IMR-90 (cell line): ENCODE results near the gene CNTN4. TPM values are rescaled to one million over a fixed set of nuclear protein-coding genes. Genes with fewer than 3 reads are reported as not detected.

Experiments used
- ATAC-seq: fragments of 200-7000 bp; cut with Tn5 transposase; 2 replicates; pipeline ENCODE4 v1.9.1; 2020; ENCODE audit warnings: low read depth, mild to moderate bottlenecking, moderate library complexity
- BruUV-seq: library from RNA; stranded (reverse); fragments of 400-500 nt; replicated peaks from 2 replicates; lab custom pipeline; 2021; lab: Mats Ljungman, UMichigan
- CTCF ChIA-PET: fragments of 300-600 bp; formaldehyde crosslinking; extraction: SDS; loops from one replicate; lab custom pipeline; 2021; ENCODE audit warnings: antibody characterized with exemption; lab: Yijun Ruan, JAX
- POLR2A ChIA-PET: fragments of 300-600 bp; sonication (Branson Sonifier 250); formaldehyde crosslinking; loops from one replicate; lab custom pipeline; 2022; ENCODE audit warnings: antibody characterized with exemption; ENCODE audit not compliant: unreplicated experiment; lab: Charles Lee
- DNase-seq: peaks from one replicate; pipeline ENCODE4 v3.0.0; 2013
- H2AFZ ChIP-seq: replicated peaks from 2 replicates; pipeline ENCODE3; 2013; ENCODE audit warnings: low read length, mild to moderate bottlenecking; ENCODE audit not compliant: poor library complexity
- H2AK5ac ChIP-seq: 2 replicates; pipeline ENCODE4 v1.6.1; 2013; ENCODE audit warnings: low read depth, low read length, inconsistent platforms
- H2AK9ac ChIP-seq: replicated peaks from 2 replicates; pipeline ENCODE3; 2013; ENCODE audit warnings: mild to moderate bottlenecking, low read depth, low read length, moderate library complexity; ENCODE audit not compliant: poor library complexity
- H2BK120ac ChIP-seq: 2 replicates; pipeline ENCODE4 v1.6.1; 2013; ENCODE audit warnings: low read depth, low read length, inconsistent platforms
- H2BK15ac ChIP-seq: 3 replicates; pipeline ENCODE4 v1.6.1; 2013; ENCODE audit warnings: low read depth, low read length, inconsistent platforms
- H2BK20ac ChIP-seq: 2 replicates; pipeline ENCODE4 v1.6.1; 2013; ENCODE audit warnings: low read depth, mild to moderate bottlenecking, inconsistent platforms, low read length, moderate library complexity
- H2BK5ac ChIP-seq: 2 replicates; pipeline ENCODE4 v1.6.1; 2013; ENCODE audit warnings: mild to moderate bottlenecking, low read depth, low read length, inconsistent platforms; ENCODE audit not compliant: poor library complexity, severe bottlenecking
- H3K14ac ChIP-seq: replicated peaks from 2 replicates; pipeline ENCODE4 v1.6.1; 2013; ENCODE audit warnings: low read depth, low read length, inconsistent platforms
- H3K18ac ChIP-seq: 2 replicates; pipeline ENCODE4 v1.6.1; 2013; ENCODE audit warnings: low read depth, low read length, control low read depth
- H3K23ac ChIP-seq: 2 replicates; pipeline ENCODE4 v1.6.1; 2013; ENCODE audit warnings: low read depth, low read length, inconsistent platforms
- H3K27ac ChIP-seq: 2 replicates; pipeline ENCODE4 v1.5.1; 2013; ENCODE audit warnings: mild to moderate bottlenecking, control low read depth, low read length; ENCODE audit not compliant: insufficient read depth
- H3K27me3 ChIP-seq: 2 replicates; pipeline ENCODE4 v1.6.1; 2013; ENCODE audit warnings: low read length; ENCODE audit not compliant: control insufficient read depth, insufficient read depth
- H3K36me3 ChIP-seq: 2 replicates; pipeline ENCODE4 v1.6.1; 2013; ENCODE audit warnings: low read length, mixed read lengths; ENCODE audit not compliant: control insufficient read depth, insufficient read depth
- H3K4ac ChIP-seq: 2 replicates; pipeline ENCODE4 v1.6.1; 2013; ENCODE audit warnings: low read depth, low read length, inconsistent platforms
- H3K4me1 ChIP-seq: 2 replicates; pipeline ENCODE4 v1.6.1; 2013; ENCODE audit warnings: low read length, mixed read lengths; ENCODE audit not compliant: control insufficient read depth, insufficient read depth
- H3K4me2 ChIP-seq: 2 replicates; pipeline ENCODE4 v1.6.1; 2013; ENCODE audit warnings: low read depth, mild to moderate bottlenecking, control low read depth, low read length, moderate library complexity
- H3K4me3 ChIP-seq: 2 replicates; pipeline ENCODE4 v1.5.1; 2013; ENCODE audit warnings: low read depth, mild to moderate bottlenecking, control low read depth, low read length, moderate library complexity; ENCODE audit not compliant: insufficient read depth
- H3K56ac ChIP-seq: 2 replicates; pipeline ENCODE4 v1.6.1; 2013; ENCODE audit warnings: low read length, inconsistent platforms; ENCODE audit not compliant: insufficient read depth; ENCODE audit errors: extremely low read depth
- H3K79me1 ChIP-seq, 2 experiments: 2 replicates each; pipeline ENCODE4 v1.6.1; 2013; ENCODE audit warnings: low read length in 2 of 2, inconsistent platforms in 1 of 2, low read depth in 1 of 2
- H3K9ac ChIP-seq: 2 replicates; pipeline ENCODE4 v1.6.1; 2013; ENCODE audit warnings: low read depth, low read length, control low read depth
- H3K9me1 ChIP-seq: 2 replicates; pipeline ENCODE4 v1.6.1; 2013; ENCODE audit warnings: low read length, inconsistent platforms; ENCODE audit not compliant: insufficient read depth
- H3K9me3 ChIP-seq: 2 replicates; pipeline ENCODE4 v1.6.1; 2013; ENCODE audit warnings: low read length; ENCODE audit not compliant: control insufficient read depth, insufficient read depth
- H4K20me1 ChIP-seq: 2 replicates; pipeline ENCODE4 v1.6.1; 2013; ENCODE audit warnings: low read length, inconsistent platforms; ENCODE audit not compliant: insufficient read depth
- H4K5ac ChIP-seq: 2 replicates; pipeline ENCODE4 v1.6.1; 2013; ENCODE audit warnings: mild to moderate bottlenecking, low read depth, low read length, control low read depth
- H4K8ac ChIP-seq, 2 experiments: 2 replicates each; pipeline ENCODE4 v1.6.1; 2013; ENCODE audit warnings: low read depth in 2 of 2, low read length in 2 of 2, control low read depth in 1 of 2, inconsistent platforms in 1 of 2
- H4K91ac ChIP-seq: 2 replicates; pipeline ENCODE4 v1.6.1; 2013; ENCODE audit warnings: low read depth, low read length, inconsistent platforms; ENCODE audit not compliant: insufficient read depth
- BHLHE40 ChIP-seq: fragments of 150-350 bp; IDR thresholded peaks from 2 replicates; pipeline ENCODE4 v1.6.1; 2016; ENCODE audit warnings: mild to moderate bottlenecking, low read depth, low read length
- MAFK ChIP-seq: IDR thresholded peaks from 2 replicates; pipeline ENCODE4 v1.6.1; 2012; ENCODE audit warnings: low read depth, low read length, improper control_type of control experiment
- RAD21 ChIP-seq: IDR thresholded peaks from 2 replicates; pipeline ENCODE4 v1.6.1; 2012; ENCODE audit warnings: low read length, improper control_type of control experiment
- WGBS, 2 experiments: methylation state at CpG; one replicate each; pipeline versions ENCODE4 v1.1.5 to v1.1.7; 2013; ENCODE audit warnings: missing lambda C conversion rate in 2 of 2; ENCODE audit not compliant: insufficient read length in 1 of 2; ENCODE audit errors: extremely low coverage in 2 of 2; 5-methylcytosine and 5-hydroxymethylcytosine counted together
- dilution Hi-C: fragments of 300-500 bp; cut with HindIII; formaldehyde crosslinking; loops from one replicate; pipeline ENCODE4 v1.14.3; 2018; ENCODE audit warnings: low sequenced_read_pairs; ENCODE audit not compliant: unreplicated experiment
- in situ Hi-C: fragments of 300-500 bp; cut with MboI; formaldehyde crosslinking; loops from 3 replicates; pipeline ENCODE4 v1.14.3; 2019; ENCODE audit warnings: low sequenced_read_pairs, inconsistent platforms, mixed read lengths
- intact Hi-C: fragments of 100-400 bp; cut with micrococcal nuclease; formaldehyde crosslinking; loops from 2 replicates; pipeline ENCODE4 v1.10.0; 2022
- polyA plus RNA-seq, 3 experiments: library from polyadenylated mRNA; depleted of rRNA; stranded (reverse); fragments of >200 nt; gene quantifications; 2 replicates each; pipeline ENCODE4 v1.2.3, GENCODE V29; 2012; ENCODE audit warnings: low replicate concordance in 1 of 3
- total RNA-seq: library from RNA; depleted of rRNA; stranded (reverse); fragments of >200 nt; gene quantifications from 2 replicates; pipeline ENCODE4 v1.2.3, GENCODE V29; 2012

CNTN4 gene
- total and polyA plus RNA-seq, 2 of the 4 experiments (the other 2 are of a cell fraction) = under 0.01 TPM; not detected in 1

GRCh38 chr3:2300938-2301337 lies 202.3 kb downstream of the CNTN4 start:
- H4K8ac ChIP-seq = no peak overlapping the region
- no peak overlapping the region for H3K9ac ChIP-seq
- no peak overlapping the region for H3K56ac ChIP-seq
- H3K4me1 ChIP-seq = no peaks in the 10 kb centered on the region
- no peak overlapping the region for H3K4ac ChIP-seq
- no peak overlapping the region for H3K23ac ChIP-seq
- no peak overlapping the region for H3K4me2 ChIP-seq
- H2AK5ac ChIP-seq = no peak overlapping the region
- ATAC-seq = no peak
- no peak overlapping the region for H2BK15ac ChIP-seq
- no peak overlapping the region for H3K4me3 ChIP-seq
- no peaks in the 10 kb centered on the region for H3K79me1 ChIP-seq
- H2AK9ac ChIP-seq = no peak overlapping the region
- no peak overlapping the region for H3K18ac ChIP-seq
- no TSS peak for BruUV-seq
- TF ChIP-seq MAFK (no peak), RAD21 (no peak), BHLHE40 (no peak)
- intact Hi-C loops = no loop called here
- H3K9me1 ChIP-seq = no peaks in the 10 kb centered on the region
- no peaks in the 10 kb centered on the region for H4K20me1 ChIP-seq
- dilution Hi-C loops = no loop called here
- in situ Hi-C loops = no loop called here
- DNase-seq = no peak
- no peak overlapping the region for H4K5ac ChIP-seq
- WGBS, 2 experiments = no CpG with 5 or more reads among the region's 3 CpGs
- no peaks in the 10 kb centered on the region for H3K27me3 ChIP-seq
- ChIA-PET POLR2A (no interaction called here), CTCF (no interaction called here)
- no peak overlapping the region for H2AFZ ChIP-seq
- H3K9me3 ChIP-seq = 0 out of 2 replicates have a peak, but pooled peaks cover 5% of the 10 kb centered on the region
- H2BK120ac ChIP-seq = no peak overlapping the region
- no peak overlapping the region for H2BK20ac ChIP-seq
- no peak overlapping the region for H2BK5ac ChIP-seq
- H3K14ac ChIP-seq = no peak overlapping the region
- no peak overlapping the region for H4K91ac ChIP-seq
- no peaks in the 10 kb centered on the region for H3K36me3 ChIP-seq
- no peak overlapping the region for H3K27ac ChIP-seq
